Loucy (cell line): ENCODE measurements around the gene CORO2B.

Source experiments
- H2AFZ ChIP-seq: fragments of 200-600 bp; sonication (generic); 2 replicates; pipeline ENCODE4 v1.6.0; 2016; ENCODE audit warnings: antibody characterized with exemption, mild to moderate bottlenecking, low read length, moderate library complexity
- H3F3A ChIP-seq: fragments of 200-600 bp; 2 replicates; pipeline ENCODE4 v1.6.0; 2016; ENCODE audit warnings: antibody characterized with exemption, low read depth, mild to moderate bottlenecking
- H3K27me3 ChIP-seq: fragments of 200-600 bp; sonication (generic); 2 replicates; pipeline ENCODE4 v1.6.1; 2014; ENCODE audit warnings: low read length, mild to moderate bottlenecking; ENCODE audit not compliant: insufficient read depth, poor library complexity, severe bottlenecking
- H3K36me3 ChIP-seq: fragments of 200-600 bp; sonication (generic); 2 replicates; pipeline ENCODE4 v1.6.1; 2016; ENCODE audit warnings: low read length; ENCODE audit not compliant: insufficient read depth
- H3K4me1 ChIP-seq: fragments of 200-600 bp; sonication (generic); 2 replicates; pipeline ENCODE4 v1.5.1; 2014; ENCODE audit warnings: low read length, mild to moderate bottlenecking; ENCODE audit not compliant: insufficient read depth, poor library complexity, severe bottlenecking
- H3K4me2 ChIP-seq: fragments of 200-600 bp; sonication (generic); 2 replicates; pipeline ENCODE4 v1.6.0; 2014; ENCODE audit warnings: antibody characterized with exemption, low read length, low read depth, mild to moderate bottlenecking; ENCODE audit not compliant: poor library complexity, severe bottlenecking
- H3K4me3 ChIP-seq: fragments of 200-600 bp; sonication (generic); 2 replicates; pipeline ENCODE4 v1.5.1; 2014; ENCODE audit warnings: low read length, mild to moderate bottlenecking, mixed read lengths; ENCODE audit not compliant: poor library complexity, severe bottlenecking
- H3K79me2 ChIP-seq: fragments of 200-600 bp; sonication (generic); 2 replicates; pipeline ENCODE4 v1.6.1; 2014; ENCODE audit warnings: low read length; ENCODE audit not compliant: insufficient read depth
- H3K9ac ChIP-seq: fragments of 200-600 bp; sonication (generic); 2 replicates; pipeline ENCODE4 v1.6.0; 2014; ENCODE audit warnings: mild to moderate bottlenecking, low read depth, low read length, moderate library complexity; ENCODE audit not compliant: poor library complexity, severe bottlenecking
- H3K9me2 ChIP-seq: fragments of 200-600 bp; sonication (generic); replicated peaks from 2 replicates; pipeline ENCODE4 v1.6.1; 2016; ENCODE audit warnings: low read depth, low read length, mixed read lengths
- H3K9me3 ChIP-seq: fragments of 200-600 bp; sonication (generic); 2 replicates; pipeline ENCODE4 v1.6.1; 2014; ENCODE audit warnings: mild to moderate bottlenecking, antibody characterized with exemption, low read length, low read depth; ENCODE audit not compliant: insufficient read depth
- H4K20me1 ChIP-seq: fragments of 200-600 bp; sonication (generic); 2 replicates; pipeline ENCODE4 v1.6.0; 2014; ENCODE audit warnings: antibody characterized with exemption, low read length, mild to moderate bottlenecking; ENCODE audit not compliant: insufficient read depth, poor library complexity, severe bottlenecking
- CTCF ChIP-seq: fragments of 200-600 bp; sonication (generic); conservative IDR thresholded peaks from 2 replicates; pipeline ENCODE4 v1.5.1; 2014; ENCODE audit warnings: mild to moderate bottlenecking, antibody characterized with exemption, low read length
- EZH2phosphoT487 ChIP-seq: fragments of 200-600 bp; IDR thresholded peaks from 2 replicates; pipeline ENCODE4 v1.6.1; 2018; ENCODE audit warnings: antibody characterized with exemption, mild to moderate bottlenecking, moderate library complexity, borderline replicate concordance

CORO2B gene

GRCh38 chr15:68618394-68618793, 39.6 kb downstream of the CORO2B start:
- Histone ChIP-seq H3K9me2 (no peaks in the 10 kb centered on the region), H3K79me2 (no peaks in the 10 kb centered on the region), H3K4me3 (no peak overlapping the region), H3F3A (no peaks in the 10 kb centered on the region), H2AFZ (no peak overlapping the region), H3K4me2 (no peak overlapping the region), H4K20me1 (no peaks in the 10 kb centered on the region), H3K36me3 (no peaks in the 10 kb centered on the region), H3K4me1 (no peaks in the 10 kb centered on the region), H3K9me3 (no peaks in the 10 kb centered on the region), H3K27me3 (no peaks in the 10 kb centered on the region), H3K9ac (no peak overlapping the region)
- TF ChIP-seq EZH2phosphoT487 (no peak), CTCF (no peak)

GRCh38 chr15:68618908-68619698, 40.3 kb downstream of the CORO2B start:
- Histone ChIP-seq H4K20me1 (no peaks in the 10 kb centered on the region), H3K27me3 (no peaks in the 10 kb centered on the region), H3K36me3 (no peaks in the 10 kb centered on the region), H3K79me2 (no peaks in the 10 kb centered on the region), H3K4me2 (no peak overlapping the region), H3K4me1 (no peaks in the 10 kb centered on the region), H3K9me3 (no peaks in the 10 kb centered on the region), H3K9ac (no peak overlapping the region), H3K9me2 (no peaks in the 10 kb centered on the region), H3K4me3 (no peak overlapping the region), H2AFZ (no peak overlapping the region), H3F3A (no peaks in the 10 kb centered on the region)
- no peak for TF ChIP-seq EZH2phosphoT487

- no peak for TF ChIP-seq EZH2phosphoT487
- TF ChIP-seq CTCF = no peak
Measured at GRCh38 chr15:68620721-68621527, 42.1 kb downstream of the CORO2B start.

More at GRCh38 chr15:68620721-68621527, 42.1 kb downstream of the CORO2B start:
- no peak overlapping the region for H3K4me3 ChIP-seq
- H3F3A ChIP-seq = no peaks in the 10 kb centered on the region
- H4K20me1 ChIP-seq = no peaks in the 10 kb centered on the region
- H3K9me3 ChIP-seq = no peaks in the 10 kb centered on the region
- H3K79me2 ChIP-seq = no peaks in the 10 kb centered on the region
- H3K9me2 ChIP-seq = no peaks in the 10 kb centered on the region
- H3K4me2 ChIP-seq = no peak overlapping the region
- no peak overlapping the region for H2AFZ ChIP-seq
- H3K9ac ChIP-seq = no peak overlapping the region
- H3K36me3 ChIP-seq = no peaks in the 10 kb centered on the region
- no peaks in the 10 kb centered on the region for H3K27me3 ChIP-seq
- no peaks in the 10 kb centered on the region for H3K4me1 ChIP-seq
